WTC11 (cell line): ENCODE results near the gene ZBTB34.

Source experiments
- CREM ChIP-seq: sonication (generic); formaldehyde crosslinking; IDR thresholded peaks from 2 replicates; pipeline ENCODE4 v1.8.1; 2022; ENCODE audit warnings: mild to moderate bottlenecking, missing genetic modification reagents, moderate library complexity
- ESRRA ChIP-seq: sonication (generic); formaldehyde crosslinking; IDR thresholded peaks from 2 replicates; pipeline ENCODE4 v1.8.1; 2022; ENCODE audit warnings: mild to moderate bottlenecking, missing genetic modification reagents, borderline replicate concordance
- KAT7 ChIP-seq: sonication (generic); formaldehyde crosslinking; IDR thresholded peaks from 2 replicates; pipeline ENCODE4 v1.8.1; 2023; ENCODE audit warnings: missing genetic modification reagents, mild to moderate bottlenecking, borderline replicate concordance
- PRRX2 ChIP-seq: fragments of 250-450 bp; sonication (Bioruptor Pico); IDR thresholded peaks from 2 replicates; pipeline ENCODE4 v1.8.0; 2021; ENCODE audit warnings: mild to moderate bottlenecking
- TF ChIP-seq, protein P1 (sequence below): fragments of 200-600 bp; IDR thresholded peaks from 2 replicates; pipeline ENCODE4 v1.8.0; 2022; ENCODE audit warnings: antibody characterized with exemption
- TF ChIP-seq, protein P2 (sequence below): sonication (generic); formaldehyde crosslinking; conservative IDR thresholded peaks from 2 replicates; pipeline ENCODE4 v1.8.1; 2022; ENCODE audit warnings: mild to moderate bottlenecking, missing genetic modification reagents
- TF ChIP-seq, protein P3 (sequence below): sonication (generic); formaldehyde crosslinking; IDR thresholded peaks from 2 replicates; pipeline ENCODE4 v1.8.0; 2022; ENCODE audit warnings: mild to moderate bottlenecking, missing genetic modification reagents
- TF ChIP-seq, protein P4 (sequence below): sonication (generic); formaldehyde crosslinking; IDR thresholded peaks from 2 replicates; pipeline ENCODE4 v1.8.1; 2022; ENCODE audit warnings: low read depth, mild to moderate bottlenecking, moderate library complexity, missing genetic modification reagents, borderline replicate concordance
- TF ChIP-seq, protein P5 (sequence below): sonication (generic); formaldehyde crosslinking; IDR thresholded peaks from 2 replicates; pipeline ENCODE4 v1.8.0; 2022; ENCODE audit warnings: mild to moderate bottlenecking, missing genetic modification reagents

DNA sequence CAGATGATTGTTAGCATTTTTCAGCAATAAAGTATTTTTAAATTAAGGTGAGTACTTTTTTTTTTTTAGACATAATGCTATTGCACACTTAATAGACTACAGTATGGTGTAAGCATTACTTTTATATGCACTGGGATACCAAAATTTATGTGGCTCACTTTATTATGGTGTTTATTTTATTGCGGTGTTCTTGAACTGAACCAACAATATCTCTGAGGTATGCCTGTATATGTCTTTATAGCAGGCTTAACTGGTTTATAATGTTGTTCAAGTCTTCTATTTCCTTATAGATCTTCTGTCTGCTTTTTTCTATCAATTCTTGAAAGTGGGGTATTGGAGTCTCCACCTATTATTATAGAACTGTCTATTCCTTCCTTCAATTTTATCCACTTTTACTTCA, 37.6 kb upstream of the ZBTB34 start:
- TF ChIP-seq, protein P1, sequence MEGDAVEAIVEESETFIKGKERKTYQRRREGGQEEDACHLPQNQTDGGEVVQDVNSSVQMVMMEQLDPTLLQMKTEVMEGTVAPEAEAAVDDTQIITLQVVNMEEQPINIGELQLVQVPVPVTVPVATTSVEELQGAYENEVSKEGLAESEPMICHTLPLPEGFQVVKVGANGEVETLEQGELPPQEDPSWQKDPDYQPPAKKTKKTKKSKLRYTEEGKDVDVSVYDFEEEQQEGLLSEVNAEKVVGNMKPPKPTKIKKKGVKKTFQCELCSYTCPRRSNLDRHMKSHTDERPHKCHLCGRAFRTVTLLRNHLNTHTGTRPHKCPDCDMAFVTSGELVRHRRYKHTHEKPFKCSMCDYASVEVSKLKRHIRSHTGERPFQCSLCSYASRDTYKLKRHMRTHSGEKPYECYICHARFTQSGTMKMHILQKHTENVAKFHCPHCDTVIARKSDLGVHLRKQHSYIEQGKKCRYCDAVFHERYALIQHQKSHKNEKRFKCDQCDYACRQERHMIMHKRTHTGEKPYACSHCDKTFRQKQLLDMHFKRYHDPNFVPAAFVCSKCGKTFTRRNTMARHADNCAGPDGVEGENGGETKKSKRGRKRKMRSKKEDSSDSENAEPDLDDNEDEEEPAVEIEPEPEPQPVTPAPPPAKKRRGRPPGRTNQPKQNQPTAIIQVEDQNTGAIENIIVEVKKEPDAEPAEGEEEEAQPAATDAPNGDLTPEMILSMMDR: no peak
- TF ChIP-seq CREM (CRISPR knock-in tag) (no peak), ESRRA (no peak), KAT7 (CRISPR knock-in tag) (no peak), PRRX2 (CRISPR knock-in tag) (no peak)
- TF ChIP-seq, protein P2, sequence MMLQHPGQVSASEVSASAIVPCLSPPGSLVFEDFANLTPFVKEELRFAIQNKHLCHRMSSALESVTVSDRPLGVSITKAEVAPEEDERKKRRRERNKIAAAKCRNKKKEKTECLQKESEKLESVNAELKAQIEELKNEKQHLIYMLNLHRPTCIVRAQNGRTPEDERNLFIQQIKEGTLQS: no peak
- TF ChIP-seq, protein P3, sequence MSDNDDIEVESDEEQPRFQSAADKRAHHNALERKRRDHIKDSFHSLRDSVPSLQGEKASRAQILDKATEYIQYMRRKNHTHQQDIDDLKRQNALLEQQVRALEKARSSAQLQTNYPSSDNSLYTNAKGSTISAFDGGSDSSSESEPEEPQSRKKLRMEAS (CRISPR knock-in tag): no peak
- TF ChIP-seq, protein P4, sequence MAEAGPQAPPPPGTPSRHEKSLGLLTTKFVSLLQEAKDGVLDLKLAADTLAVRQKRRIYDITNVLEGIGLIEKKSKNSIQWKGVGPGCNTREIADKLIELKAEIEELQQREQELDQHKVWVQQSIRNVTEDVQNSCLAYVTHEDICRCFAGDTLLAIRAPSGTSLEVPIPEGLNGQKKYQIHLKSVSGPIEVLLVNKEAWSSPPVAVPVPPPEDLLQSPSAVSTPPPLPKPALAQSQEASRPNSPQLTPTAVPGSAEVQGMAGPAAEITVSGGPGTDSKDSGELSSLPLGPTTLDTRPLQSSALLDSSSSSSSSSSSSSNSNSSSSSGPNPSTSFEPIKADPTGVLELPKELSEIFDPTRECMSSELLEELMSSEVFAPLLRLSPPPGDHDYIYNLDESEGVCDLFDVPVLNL: no peak
- TF ChIP-seq, protein P5, sequence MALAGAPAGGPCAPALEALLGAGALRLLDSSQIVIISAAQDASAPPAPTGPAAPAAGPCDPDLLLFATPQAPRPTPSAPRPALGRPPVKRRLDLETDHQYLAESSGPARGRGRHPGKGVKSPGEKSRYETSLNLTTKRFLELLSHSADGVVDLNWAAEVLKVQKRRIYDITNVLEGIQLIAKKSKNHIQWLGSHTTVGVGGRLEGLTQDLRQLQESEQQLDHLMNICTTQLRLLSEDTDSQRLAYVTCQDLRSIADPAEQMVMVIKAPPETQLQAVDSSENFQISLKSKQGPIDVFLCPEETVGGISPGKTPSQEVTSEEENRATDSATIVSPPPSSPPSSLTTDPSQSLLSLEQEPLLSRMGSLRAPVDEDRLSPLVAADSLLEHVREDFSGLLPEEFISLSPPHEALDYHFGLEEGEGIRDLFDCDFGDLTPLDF (CRISPR knock-in tag): no peak
